SHP77 (cell line): ENCODE results near the gene DENND5B.
"Not testable (repeated sequence)": the region's sequence is repeated elsewhere in the genome, so short reads cannot be mapped to it uniquely, and the experiment has no call there.

Source experiments
- DNase-seq, 2 experiments: peaks; one replicate each; lab custom pipeline; 2025; lab: John Stamatoyannopoulos, UW

Gene DENND5B

GRCh38 chr12:31506515-31507306 is 84.2 kb downstream of the DENND5B start:
- DNase-seq = no peak

DNA sequence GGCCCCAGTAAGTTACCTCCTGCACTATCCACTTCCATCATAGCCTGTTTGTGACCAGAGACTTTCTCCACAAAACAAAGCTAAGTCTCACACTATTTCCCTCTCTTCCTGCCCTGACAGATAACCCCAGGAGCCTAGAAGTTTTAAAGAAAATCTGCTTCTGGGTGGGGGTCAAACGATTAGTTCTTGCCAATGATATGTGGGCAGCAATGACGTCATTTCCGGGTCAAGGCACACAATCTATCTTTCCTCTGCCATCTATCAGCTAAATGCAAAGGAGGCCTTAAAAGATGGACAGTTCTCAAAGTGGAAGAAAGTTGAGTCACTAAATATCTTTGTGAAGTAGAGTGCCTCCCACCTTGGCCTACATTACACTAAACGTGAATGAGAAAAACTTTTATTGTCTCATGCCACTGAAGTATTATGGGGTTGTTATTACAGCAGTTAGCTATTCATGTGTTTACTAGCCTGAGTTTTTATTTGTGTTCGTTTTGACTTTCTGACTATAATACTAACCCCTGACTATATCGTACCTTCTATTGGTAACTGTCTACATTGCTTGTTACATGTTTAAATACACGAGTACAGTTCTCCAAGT is 86.2 kb downstream of the DENND5B start:
- no peak for DNase-seq

GRCh38 chr12:31501014-31501413 is 89.9 kb downstream of the DENND5B start:
- not testable (repeated sequence) for DNase-seq

GRCh38 chr12:31499567-31499966 is 91.4 kb downstream of the DENND5B start:
- DNase-seq = no peak

GRCh38 chr12:31498424-31498823 is 92.5 kb downstream of the DENND5B start:
- no peak for DNase-seq

- DNase-seq = no peak
Observed at GRCh38 chr12:31496257-31496656, 94.7 kb downstream of the DENND5B start.

GRCh38 chr12:31494455-31494854 is 96.5 kb downstream of the DENND5B start:
- no peak for DNase-seq

DNA sequence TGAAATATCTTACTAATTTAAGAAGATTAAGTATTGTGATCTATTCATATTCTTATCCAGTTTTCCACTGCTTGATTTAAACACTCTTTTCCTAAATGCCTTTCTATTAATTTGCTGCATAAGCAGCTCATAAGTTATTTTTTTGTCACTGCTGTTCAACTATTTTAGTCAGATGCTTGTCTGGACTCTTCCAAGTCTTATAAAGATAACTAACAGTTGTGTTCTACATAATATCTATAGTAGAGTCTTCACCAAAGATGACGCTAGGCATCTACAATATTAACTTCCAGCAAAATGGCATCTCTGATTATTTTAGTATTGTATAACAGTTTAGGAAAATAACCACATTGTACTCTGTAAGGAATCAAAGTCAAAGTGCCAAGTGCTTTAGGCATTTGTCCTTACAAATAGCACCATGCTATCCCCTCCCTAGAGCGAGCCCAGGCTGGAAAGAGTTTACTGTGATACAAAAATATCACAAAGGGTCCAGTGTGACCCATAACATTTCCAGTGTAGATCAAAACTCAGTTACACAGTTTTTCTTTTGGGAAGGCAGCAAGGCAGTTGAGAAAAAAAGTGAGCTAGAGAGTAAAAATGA is 98.2 kb downstream of the DENND5B start:
- DNase-seq = no peak

GRCh38 chr12:31491841-31492598 is 98.9 kb downstream of the DENND5B start:
- no peak for DNase-seq

GRCh38 chr12:31491241-31491794 is 99.6 kb downstream of the DENND5B start:
- DNase-seq = no peak

DNA sequence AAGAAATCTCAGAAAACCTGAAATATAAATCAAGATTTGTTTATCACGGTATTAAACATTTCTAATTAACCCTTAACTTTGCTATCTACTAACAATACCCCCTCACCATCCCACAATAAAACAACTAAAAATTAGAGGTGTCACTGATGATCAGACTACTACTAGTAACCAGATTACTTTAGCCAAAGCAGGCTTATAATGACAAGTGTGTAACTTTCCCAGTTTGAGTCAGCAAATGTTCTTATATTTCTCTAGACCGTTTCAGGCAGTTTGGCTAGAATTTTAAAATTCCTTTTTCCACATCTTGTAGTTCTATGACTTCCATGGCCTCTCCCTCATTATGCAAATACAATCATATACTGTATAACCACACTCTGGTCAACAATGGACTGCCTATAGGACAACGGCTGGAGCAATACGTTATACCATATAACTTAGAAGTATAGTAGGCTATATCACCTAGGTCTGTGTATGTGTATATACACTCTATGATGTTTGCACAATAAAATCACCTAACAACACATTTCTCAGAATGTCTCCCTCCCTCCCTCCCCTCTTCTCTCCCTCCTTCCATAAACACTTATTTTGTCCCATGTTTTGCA is 102.1 kb downstream of the DENND5B start:
- no peak for DNase-seq

GRCh38 chr12:31485571-31485970 is 105.4 kb downstream of the DENND5B start:
- no peak for DNase-seq

GRCh38 chr12:31482816-31483215 is 108.1 kb downstream of the DENND5B start:
- no peak for DNase-seq

DNA sequence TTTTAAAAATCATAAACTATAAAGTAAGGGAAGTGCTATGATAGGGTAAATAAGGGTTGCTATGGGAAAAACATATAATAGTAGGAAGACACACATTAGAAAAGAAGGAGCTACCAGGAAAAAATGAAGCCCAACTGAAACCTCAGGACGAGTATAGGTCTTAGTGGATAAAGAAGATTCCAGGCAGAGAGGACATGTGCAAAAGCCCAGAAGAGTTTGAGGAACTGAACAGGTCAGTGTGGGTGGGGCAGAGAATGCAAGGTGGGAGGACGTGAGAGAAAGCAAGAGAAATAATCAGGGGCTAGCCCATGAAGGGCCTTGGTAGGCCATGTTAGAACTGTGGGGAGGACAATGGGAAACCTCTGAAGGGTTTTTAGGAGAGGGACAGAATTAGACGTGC is 109.5 kb downstream of the DENND5B start:
- no peak for DNase-seq

GRCh38 chr12:31479516-31480210 is 111.3 kb downstream of the DENND5B start:
- no peak for DNase-seq

DNA sequence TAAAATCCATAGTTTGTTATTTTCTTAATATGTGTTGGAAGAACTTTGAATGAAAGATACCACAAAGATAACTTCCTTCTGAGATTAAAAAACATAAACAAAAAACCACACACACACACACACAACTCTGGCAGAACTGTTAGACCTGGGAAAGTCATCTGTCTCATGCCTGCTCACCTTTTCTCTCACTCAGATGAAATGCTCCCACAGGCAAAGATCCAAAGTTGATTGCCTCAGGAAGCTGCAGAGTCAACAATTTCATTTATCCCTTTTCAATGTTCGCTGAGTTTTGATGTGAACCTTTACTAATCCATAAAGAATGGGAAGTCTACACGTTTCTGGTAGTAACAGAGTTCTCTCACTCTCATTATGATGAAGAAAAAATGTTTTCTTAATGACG is 112.0 kb downstream of the DENND5B start:
- DNase-seq = no peak

- no peak for DNase-seq
Observed at GRCh38 chr12:31478425-31478824, 112.5 kb downstream of the DENND5B start.

DNA sequence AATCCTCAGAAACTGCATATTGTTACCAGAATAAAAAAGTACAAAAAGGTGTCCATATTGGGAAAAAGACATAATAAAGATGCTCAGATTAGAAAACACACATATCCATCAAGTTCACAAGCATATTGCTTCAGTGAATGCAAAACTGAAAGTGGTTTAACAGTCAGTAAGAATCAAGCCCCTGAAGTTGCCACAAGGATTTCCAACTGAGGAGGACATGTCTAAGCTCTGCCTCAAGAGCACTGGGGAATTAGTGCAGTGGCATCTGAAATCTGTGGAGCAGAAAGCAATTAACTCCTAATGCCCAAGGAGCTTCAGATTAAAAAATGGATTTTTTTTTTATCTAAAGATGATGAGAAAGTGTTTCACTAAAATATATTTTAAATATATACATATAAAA is 113.2 kb downstream of the DENND5B start:
- no peak for DNase-seq

GRCh38 chr12:31476437-31476836 is 114.5 kb downstream of the DENND5B start:
- no peak for DNase-seq

- not testable (repeated sequence) for DNase-seq
Observed at GRCh38 chr12:31475610-31476009, 115.3 kb downstream of the DENND5B start.

- DNase-seq = no peak
Observed at GRCh38 chr12:31474751-31475150, 116.2 kb downstream of the DENND5B start.
